GM12801 (cell line): ENCODE results near the gene UTP14C.

ENCODE experiments used
- TF ChIP-seq, protein P1 (sequence below): IDR thresholded peaks from one replicate; pipeline ENCODE4 v1.5.1; 2011; ENCODE audit warnings: control low read depth; ENCODE audit not compliant: insufficient read length; ENCODE audit errors: extremely low read depth

The UTP14C gene

DNA sequence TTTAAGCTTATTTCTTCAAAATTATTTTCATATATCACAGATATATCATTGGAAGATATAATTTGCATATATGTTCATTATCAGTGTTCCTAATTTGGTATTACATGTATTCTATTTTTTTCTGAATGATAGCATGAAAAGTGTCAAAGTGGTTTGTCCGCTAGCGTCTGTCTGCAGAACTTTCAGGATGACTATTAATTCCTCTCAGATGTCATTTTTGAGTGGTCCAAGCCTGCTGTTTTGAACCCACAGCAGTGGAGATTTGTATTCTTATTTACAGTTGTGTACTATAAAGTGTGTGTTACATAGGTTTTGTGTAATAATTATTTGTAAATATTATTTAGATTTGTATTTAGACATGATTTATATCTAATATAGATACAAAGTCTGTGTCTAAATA, 8.5 kb downstream of the UTP14C start:
- TF ChIP-seq, protein P1, sequence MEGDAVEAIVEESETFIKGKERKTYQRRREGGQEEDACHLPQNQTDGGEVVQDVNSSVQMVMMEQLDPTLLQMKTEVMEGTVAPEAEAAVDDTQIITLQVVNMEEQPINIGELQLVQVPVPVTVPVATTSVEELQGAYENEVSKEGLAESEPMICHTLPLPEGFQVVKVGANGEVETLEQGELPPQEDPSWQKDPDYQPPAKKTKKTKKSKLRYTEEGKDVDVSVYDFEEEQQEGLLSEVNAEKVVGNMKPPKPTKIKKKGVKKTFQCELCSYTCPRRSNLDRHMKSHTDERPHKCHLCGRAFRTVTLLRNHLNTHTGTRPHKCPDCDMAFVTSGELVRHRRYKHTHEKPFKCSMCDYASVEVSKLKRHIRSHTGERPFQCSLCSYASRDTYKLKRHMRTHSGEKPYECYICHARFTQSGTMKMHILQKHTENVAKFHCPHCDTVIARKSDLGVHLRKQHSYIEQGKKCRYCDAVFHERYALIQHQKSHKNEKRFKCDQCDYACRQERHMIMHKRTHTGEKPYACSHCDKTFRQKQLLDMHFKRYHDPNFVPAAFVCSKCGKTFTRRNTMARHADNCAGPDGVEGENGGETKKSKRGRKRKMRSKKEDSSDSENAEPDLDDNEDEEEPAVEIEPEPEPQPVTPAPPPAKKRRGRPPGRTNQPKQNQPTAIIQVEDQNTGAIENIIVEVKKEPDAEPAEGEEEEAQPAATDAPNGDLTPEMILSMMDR: no peak

DNA sequence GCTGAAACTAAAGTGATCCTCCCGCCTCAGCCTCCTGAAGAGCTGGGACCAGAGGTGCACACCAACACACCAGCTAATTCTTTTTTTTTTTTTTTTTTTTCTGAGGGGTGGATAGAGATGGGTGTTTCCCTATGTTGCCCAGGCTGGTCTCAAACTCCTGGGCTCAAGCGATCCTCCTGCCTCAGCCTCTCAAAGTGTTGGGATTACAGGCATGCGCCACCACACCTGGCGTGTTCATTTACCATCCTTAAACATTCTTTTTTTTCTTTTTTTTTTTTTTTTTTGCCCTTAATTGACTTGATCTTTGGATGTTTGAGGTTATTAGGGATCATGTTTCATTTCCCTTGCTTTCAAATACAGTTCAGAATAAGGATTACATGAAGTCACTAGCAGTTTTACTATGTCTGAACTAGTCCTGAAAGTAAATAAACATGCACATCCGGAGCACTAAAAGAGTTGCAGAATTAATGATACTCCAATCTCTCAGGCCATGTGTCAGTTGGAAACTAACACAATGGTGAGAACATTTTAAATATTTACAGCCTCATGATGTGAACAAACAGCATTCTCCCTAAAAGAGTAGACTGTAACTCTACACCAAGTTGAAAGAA, 10.2 kb downstream of the UTP14C start:
- TF ChIP-seq, protein P1: no peak

DNA sequence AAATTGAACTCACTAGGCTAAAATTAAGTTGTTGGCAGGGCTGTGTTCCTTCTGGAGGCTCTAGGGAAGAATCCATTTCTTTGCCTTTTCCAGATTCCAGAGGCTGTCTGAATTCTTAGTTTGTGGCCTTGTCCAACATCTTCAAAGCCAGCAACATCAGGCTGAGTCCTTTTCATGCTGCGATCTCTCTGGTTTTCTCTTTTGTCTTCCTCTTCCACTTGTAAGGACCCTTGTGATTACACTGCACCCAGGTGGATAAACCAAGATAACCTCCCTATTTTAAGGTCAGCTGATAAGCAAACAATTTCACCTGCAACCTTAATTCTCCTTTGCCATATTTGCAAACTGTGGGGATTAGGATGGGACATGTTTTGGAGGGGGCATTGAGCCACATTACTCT, 11.5 kb downstream of the UTP14C start:
- TF ChIP-seq, protein P1: no peak

DNA sequence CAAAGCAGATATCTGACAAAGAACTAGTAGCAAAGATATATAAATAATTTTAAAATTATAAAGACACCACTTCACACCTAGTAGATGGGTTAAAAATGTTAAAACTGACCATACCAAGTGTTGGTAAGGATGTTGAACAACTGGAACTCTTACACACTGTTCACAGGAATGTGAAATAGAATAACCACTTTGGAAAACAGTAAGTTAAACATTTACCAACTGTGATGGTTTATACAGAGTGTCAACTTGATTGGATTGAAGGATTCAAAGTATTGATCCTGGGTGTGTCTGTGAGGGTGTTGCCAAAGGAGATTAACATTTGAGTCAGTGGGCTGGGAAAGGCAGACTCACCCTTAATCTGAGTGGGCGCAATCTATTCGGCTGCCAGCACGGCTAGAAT, 19.2 kb downstream of the UTP14C start:
- TF ChIP-seq, protein P1: no peak

DNA sequence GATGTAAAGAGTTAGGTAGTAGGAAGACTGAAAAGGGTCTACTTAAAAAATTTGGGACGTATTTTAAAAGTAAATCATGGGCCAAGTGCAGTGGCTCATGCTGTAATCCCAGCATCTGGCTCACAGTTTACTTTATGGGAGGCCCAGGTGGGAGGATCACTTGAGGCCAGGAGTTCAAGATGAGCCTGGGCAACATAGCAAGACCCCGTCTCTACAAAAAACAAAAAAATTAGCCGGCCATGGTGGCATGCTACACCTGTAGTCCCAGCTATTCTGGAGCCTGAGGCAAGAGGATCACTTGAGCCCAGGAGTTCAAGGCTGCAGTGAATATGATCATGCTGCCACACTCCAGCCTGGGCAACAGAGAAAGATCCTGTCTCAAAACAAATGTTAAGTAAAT, 23.0 kb downstream of the UTP14C start:
- TF ChIP-seq, protein P1: no peak

DNA sequence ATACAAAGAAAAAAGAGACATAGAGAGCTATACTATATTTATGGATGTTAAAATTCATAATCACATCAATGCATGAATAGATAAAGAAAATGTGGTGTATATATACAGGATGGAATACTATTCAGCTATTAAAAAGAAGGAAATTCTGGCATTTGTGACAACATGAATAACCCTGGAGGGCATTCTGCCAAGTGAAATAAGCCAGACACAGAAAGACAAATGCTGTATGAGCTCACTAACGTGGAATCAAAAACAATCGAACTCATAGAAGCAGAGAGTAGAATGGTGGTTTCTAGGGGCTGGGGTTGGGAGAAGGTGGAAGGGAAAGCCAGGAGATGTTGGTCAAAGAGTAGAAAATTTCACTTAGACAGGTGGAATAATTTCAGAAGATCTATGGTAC, 24.0 kb downstream of the UTP14C start:
- TF ChIP-seq, protein P1: no peak

DNA sequence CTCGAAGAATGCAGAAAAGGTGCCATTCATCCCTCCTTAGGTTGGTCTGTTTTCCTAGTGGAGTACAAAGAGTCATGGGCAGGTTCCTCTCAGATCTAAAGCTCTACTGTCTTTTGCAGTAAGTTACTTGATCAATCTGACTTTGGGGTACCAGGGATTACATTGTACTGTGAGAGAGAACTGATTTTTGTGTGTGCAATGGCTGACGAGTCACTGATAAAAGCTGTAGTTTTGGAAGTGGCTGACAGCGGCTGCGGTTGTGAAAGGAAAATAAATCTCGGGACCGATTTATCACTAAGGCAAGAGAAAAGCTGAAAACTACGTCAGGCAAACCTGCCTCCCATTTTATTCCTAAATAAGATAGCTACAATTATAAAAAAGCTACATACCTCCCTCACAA, 26.9 kb downstream of the UTP14C start:
- TF ChIP-seq, protein P1: no peak
